Esophagus squamous epithelium (tissue), 5 donors: ENCODE results near the gene RAPGEF5. TPM values are rescaled to one million over a fixed set of nuclear protein-coding genes. Genes with fewer than 3 reads are reported as not detected.

ENCODE experiments used
- DNase-seq: peaks from one replicate; lab custom pipeline; 2025; lab: John Stamatoyannopoulos, UW
- H3K27ac ChIP-seq, 4 donors: fragments of 200-600 bp; sonication (generic); one replicate each; pipeline ENCODE4 v1.5.1; 2016 to 2019; ENCODE audit warnings: mild to moderate bottlenecking in 1 of 4
- H3K27me3 ChIP-seq, 4 donors: fragments of 200-600 bp; sonication (generic); 1 replicate in 3 of 4; 2 replicates in 1 of 4; pipeline versions ENCODE4 v1.5.1 to v1.6.0; 2017 to 2021; ENCODE audit warnings: antibody characterized with exemption in 1 of 4
- H3K36me3 ChIP-seq, 3 donors: fragments of 200-600 bp; sonication (generic); one replicate each; pipeline ENCODE4 v1.5.1; 2016 to 2019
- H3K4me1 ChIP-seq, 3 donors: fragments of 200-600 bp; sonication (generic); one replicate each; pipeline ENCODE4 v1.5.1; 2017 to 2019
- H3K4me3 ChIP-seq, 4 donors: fragments of 200-600 bp; sonication (generic); 1 replicate in 3 of 4; 2 replicates in 1 of 4; pipeline ENCODE4 v1.5.1; 2016 to 2019; ENCODE audit warnings: mild to moderate bottlenecking in 2 of 4, moderate library complexity in 1 of 4
- H3K9me3 ChIP-seq, 3 donors: fragments of 200-600 bp; sonication (generic); one replicate each; pipeline ENCODE4 v1.5.1; 2016 to 2019
- CTCF ChIP-seq, 6 experiments: fragments of 450-650 bp in 4 of 6; fragments of 200-600 bp in 2 of 6; sonication (generic) in 2 of 6; IDR thresholded peaks; one replicate each; pipeline ENCODE4 v1.5.1; 2016 to 2019; ENCODE audit warnings: antibody characterized with exemption in 6 of 6, mild to moderate bottlenecking in 4 of 6, moderate library complexity in 4 of 6
- POLR2A ChIP-seq, 4 donors: fragments of 450-650 bp; IDR thresholded peaks; one replicate each; pipeline ENCODE4 v1.6.1; 2017; ENCODE audit warnings: antibody characterized with exemption in 4 of 4, mild to moderate bottlenecking in 4 of 4, moderate library complexity in 3 of 4
- WGBS, 2 donors: methylation state at CpG; one replicate each; pipeline ENCODE4 v1.1.5; 2018; 5-methylcytosine and 5-hydroxymethylcytosine counted together
- intact Hi-C: fragments of 100-400 bp; cut with DNase I; formaldehyde crosslinking; loops from one replicate; pipeline ENCODE4 v1.15.0; 2022
- total RNA-seq, 4 donors: library from RNA; depleted of rRNA; stranded (reverse); fragments of >200 nt; gene quantifications; one replicate each; pipeline ENCODE4 v1.1.0, GENCODE V29; 2016
- donor health status: DM: yes; HTN: yes; CAD: no.

Gene RAPGEF5
- total RNA-seq, 4 donors from 2014 or later = 16.9 to 50.5 (median 38.4) TPM

GRCh38 chr7:22361320-22361719, 4.4 kb upstream of the RAPGEF5 start:
- TF ChIP-seq POLR2A (IDR thresholded peaks at IDR 0.05) (no peak), CTCF (IDR thresholded peaks at IDR 0.05) (no peak)
- Histone ChIP-seq H3K27me3 (peaks cover 0 to 14% (median 0%) of the 10 kb centered on the region in 4 donors), H3K9me3 (no peaks in the 10 kb centered on the region), H3K4me1 (peaks cover 0 to 29% (median 0%) of the 10 kb centered on the region in 3 donors), H3K36me3 (no peaks in the 10 kb centered on the region), H3K4me3 (no peak overlapping the region), H3K27ac (no peak overlapping the region)
- intact Hi-C loops = no loop called here
- no peak for DNase-seq
- WGBS, 2 donors = 78 to 82% methylated on average over 6 of the region's 6 CpGs

GRCh38 chr7:22358820-22359697, 2.1 kb upstream of the RAPGEF5 start:
- Histone ChIP-seq H3K27ac (no peak overlapping the region), H3K9me3 (no peaks in the 10 kb centered on the region), H3K4me3 (no peak overlapping the region), H3K4me1 (peaks cover 0 to 41% (median 0%) of the 10 kb centered on the region in 3 donors), H3K36me3 (no peaks in the 10 kb centered on the region), H3K27me3 (peaks cover 0 to 19% (median 0%) of the 10 kb centered on the region in 4 donors)
- intact Hi-C loops = no loop called here
- 89 to 92% methylated on average over 7 to 8 of the region's 8 CpGs for WGBS, 2 donors
- DNase-seq = no peak
- no peak for TF ChIP-seq POLR2A (IDR thresholded peaks at IDR 0.05)
- no peak for TF ChIP-seq CTCF (IDR thresholded peaks at IDR 0.05)

GRCh38 chr7:22357311-22358175, 589 bp upstream of the RAPGEF5 start:
- H3K4me3 ChIP-seq = peak overlapping the region; percentile 60 to 82 (median 78)
- TF ChIP-seq CTCF (IDR thresholded peaks at IDR 0.05) (no peak), POLR2A (IDR thresholded peaks at IDR 0.05) (no peak)
- 20 to 40% methylated on average over 11 to 19 of the region's 23 CpGs for WGBS, 2 donors

GRCh38 chr7:22356010-22356691, 803 bp downstream of the RAPGEF5 start:
- 5 to 67% methylated on average over 1 to 6 of the region's 26 CpGs for WGBS, 2 donors
- peak overlapping the region; percentile 72 to 91 (median 82) for H3K27ac ChIP-seq
- no peaks in the 10 kb centered on the region for H3K36me3 ChIP-seq
- no peak for DNase-seq
- intact Hi-C loops = no loop called here
- peaks cover 0 to 19% (median 0%) of the 10 kb centered on the region in 4 donors for H3K27me3 ChIP-seq
- TF ChIP-seq POLR2A (IDR thresholded peaks at IDR 0.05) = no peak
- no peak for TF ChIP-seq CTCF (IDR thresholded peaks at IDR 0.05)
- H3K4me1 ChIP-seq = peaks cover 0 to 38% (median 3%) of the 10 kb centered on the region in 3 donors
- H3K9me3 ChIP-seq = no peaks in the 10 kb centered on the region
- H3K4me3 ChIP-seq = peak overlapping the region; percentile 60 to 82 (median 78)

More at GRCh38 chr7:22357311-22358175, 589 bp upstream of the RAPGEF5 start:
- Histone ChIP-seq H3K36me3 (no peaks in the 10 kb centered on the region), H3K4me1 (peaks cover 0 to 41% (median 0%) of the 10 kb centered on the region in 3 donors), H3K27ac (peak overlapping the region; percentile 72 to 91 (median 82)), H3K27me3 (peaks cover 0 to 19% (median 0%) of the 10 kb centered on the region in 4 donors), H3K9me3 (no peaks in the 10 kb centered on the region)
- DNase-seq = no peak
- intact Hi-C loops = no loop called here
